NB4 (cell line): Measurements from ENCODE around the gene FOSB.

Experiments
- DNase-seq: peaks from one replicate; pipeline ENCODE4 v3.0.0; 2010; ENCODE audit warnings: low read depth
- H3K4me3 ChIP-seq: one replicate; pipeline ENCODE4 v1.5.1; 2011; ENCODE audit warnings: mild to moderate bottlenecking, low read depth, low read length, moderate library complexity
- CTCF ChIP-seq: IDR thresholded peaks from one replicate; pipeline ENCODE4 v1.5.1; 2012; ENCODE audit warnings: low read depth, low read length
- MAX ChIP-seq: IDR thresholded peaks from 2 replicates; pipeline ENCODE4 v1.6.1; 2011; ENCODE audit warnings: low read depth, low read length
- MYC ChIP-seq: IDR thresholded peaks from 2 replicates; pipeline ENCODE4 v1.6.1; 2011; ENCODE audit warnings: low read depth, low read length
- POLR2A ChIP-seq: IDR thresholded peaks from 2 replicates; pipeline ENCODE4 v1.6.1; 2011; ENCODE audit warnings: mild to moderate bottlenecking; ENCODE audit not compliant: insufficient read length; ENCODE audit errors: extremely low read depth

Gene FOSB

GRCh38 chr19:45420871-45421270 lies 46.9 kb upstream of the FOSB start:
- DNase-seq, result no peak
- TF ChIP-seq MYC (no peak), CTCF (no peak), MAX (no peak), POLR2A (no peak)
- H3K4me3 ChIP-seq, result no peak overlapping the region

DNA sequence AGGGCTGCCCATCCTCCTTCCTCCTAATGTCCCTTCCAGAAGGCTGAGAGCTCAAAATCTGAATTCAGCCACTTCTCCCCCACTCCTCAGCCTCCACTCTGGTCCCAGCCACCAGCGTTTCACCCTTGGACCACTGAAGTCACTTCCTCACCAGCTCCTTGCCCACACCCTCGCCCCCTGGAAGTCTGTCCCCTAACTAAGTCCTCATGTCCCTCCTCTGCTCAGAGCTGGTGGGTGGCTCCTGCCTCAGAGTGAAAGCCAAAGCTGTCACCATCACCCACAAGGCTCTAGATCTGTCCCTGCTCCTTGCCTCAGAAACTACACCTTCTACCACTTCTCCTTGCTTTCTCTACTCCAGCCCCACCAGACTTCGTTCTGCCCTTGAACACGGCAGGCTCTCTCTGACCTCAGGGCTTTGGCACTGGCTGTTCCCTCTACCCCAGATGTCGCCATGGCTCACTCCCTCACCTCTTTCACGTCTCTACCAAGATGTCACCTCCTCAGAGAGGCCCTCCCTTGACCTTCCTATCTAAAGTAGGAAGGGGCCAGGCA lies 45.8 kb upstream of the FOSB start:
- H3K4me3 ChIP-seq, result no peak overlapping the region
- no peak for DNase-seq
- TF ChIP-seq POLR2A (no peak), CTCF (no peak), MAX (no peak), MYC (no peak)

- no peak for DNase-seq
- TF ChIP-seq MAX, result no peak
- TF ChIP-seq POLR2A, result no peak
- no peak for TF ChIP-seq CTCF
- TF ChIP-seq MYC, result no peak
- H3K4me3 ChIP-seq, result peak overlapping the region; percentile 56
Measured at GRCh38 chr19:45423033-45423588, 44.7 kb upstream of the FOSB start.

DNA sequence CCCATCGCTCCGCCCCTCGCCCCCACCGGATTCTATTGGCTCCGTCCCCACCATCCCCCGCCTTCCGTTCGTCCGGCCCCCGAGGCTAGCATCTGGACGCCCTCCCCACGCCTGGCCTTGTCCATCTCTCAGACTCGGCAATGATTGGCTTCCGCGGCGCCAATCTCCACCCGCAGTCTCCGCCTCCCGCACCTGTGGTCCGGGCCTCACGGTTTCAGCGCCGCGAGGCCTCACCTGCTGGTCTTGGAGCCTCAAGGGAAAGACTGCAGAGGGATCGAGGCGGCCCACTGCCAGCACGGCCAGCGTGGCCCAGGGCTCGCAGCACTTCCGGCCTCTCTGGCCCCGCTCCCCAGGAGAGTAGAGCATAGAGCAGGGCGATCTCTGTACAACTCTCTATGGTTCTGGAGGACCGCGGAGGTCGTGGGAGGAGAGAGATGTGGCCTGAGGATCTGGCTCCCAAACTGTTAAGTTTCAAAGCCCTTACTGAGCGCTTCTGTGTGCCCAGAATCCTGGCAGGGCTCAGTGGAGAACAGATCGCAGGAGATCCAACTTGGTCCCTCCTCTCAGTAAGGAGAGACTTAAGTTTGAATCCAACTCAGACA lies 44.1 kb upstream of the FOSB start, which contains the start of gene ERCC1:
ERCC1 (minus strand) TSS at position 329 of the 602 bp plus-strand sequence. CDS start 543 bp downstream, outside the sequence.
- H3K4me3 ChIP-seq, result peak within 1 kb of the TSS; percentile 68
- peak; percentile 94 for DNase-seq
- TF ChIP-seq CTCF, result no peak
- peak; percentile 63 for TF ChIP-seq MAX
- peak; percentile 74 for TF ChIP-seq MYC
- TF ChIP-seq POLR2A, result peak; percentile 81

GRCh38 chr19:45424191-45425058 lies 43.4 kb upstream of the FOSB start:
- DNase-seq, result peak; percentile 82
- peak overlapping the region; percentile 68 for H3K4me3 ChIP-seq
- 0 out of 2 replicates have a peak, but pooled peaks have one; percentile 5 for TF ChIP-seq MYC
- no peak for TF ChIP-seq CTCF
